Umbilical cord (tissue), 2 donors: Measurements from ENCODE around the gene INSRR. TPM values are rescaled to one million over a fixed set of nuclear protein-coding genes. Genes with fewer than 3 reads are reported as not detected.

Experiments used
- DNase-seq: peaks from one replicate; pipeline ENCODE4 v3.0.0-alpha.2; 2015; ENCODE audit warnings: low spot score
- total RNA-seq: library from RNA; depleted of rRNA; stranded (reverse); fragments of >200 nt; gene quantifications from one replicate; pipeline ENCODE4 v1.2.3, GENCODE V29; 2014; ENCODE audit warnings: low replicate concordance; ENCODE audit not compliant: insufficient read depth

INSRR gene
- total RNA-seq, 1 donor from 2014 or later, result not detected

GRCh38 chr1:156875341-156875615 lies 16.4 kb upstream of the INSRR start:
- DNase-seq, result no peak

DNA sequence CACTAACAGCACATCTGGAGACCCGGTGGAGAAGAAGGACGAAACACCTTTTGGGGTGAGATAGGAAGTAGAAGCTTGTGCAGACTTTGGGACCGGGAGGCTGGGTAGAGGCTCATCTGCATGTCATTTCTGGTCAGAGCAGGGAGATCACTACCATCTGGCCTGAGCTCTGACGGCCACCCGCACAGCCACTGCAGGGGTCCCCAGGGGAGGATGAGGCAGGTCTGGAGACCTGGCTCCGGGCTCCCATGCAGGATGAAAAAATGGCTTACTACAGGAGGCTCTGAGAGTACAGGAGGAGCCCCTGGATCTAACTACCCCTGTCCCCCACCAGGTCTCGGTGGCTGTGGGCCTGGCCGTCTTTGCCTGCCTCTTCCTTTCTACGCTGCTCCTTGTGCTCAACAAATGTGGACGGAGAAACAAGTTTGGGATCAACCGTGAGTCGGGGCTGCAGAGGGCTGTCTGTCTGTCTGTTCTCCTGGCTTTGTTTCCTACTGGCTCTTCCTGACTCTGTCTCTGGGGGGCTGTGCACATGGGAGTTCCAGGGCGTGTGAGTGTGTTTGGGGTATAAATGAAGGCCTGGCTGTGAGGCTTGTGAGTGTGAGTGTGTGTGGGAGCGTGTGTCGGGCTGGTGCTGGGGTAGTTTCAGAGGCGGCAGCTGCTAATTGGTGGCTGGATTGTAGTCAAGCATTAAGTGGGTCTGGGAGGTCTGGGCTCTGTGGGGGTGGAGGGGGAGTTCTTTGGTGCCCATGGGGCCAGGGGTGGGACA lies 15.8 kb upstream of the INSRR start:
- no peak for DNase-seq

DNA sequence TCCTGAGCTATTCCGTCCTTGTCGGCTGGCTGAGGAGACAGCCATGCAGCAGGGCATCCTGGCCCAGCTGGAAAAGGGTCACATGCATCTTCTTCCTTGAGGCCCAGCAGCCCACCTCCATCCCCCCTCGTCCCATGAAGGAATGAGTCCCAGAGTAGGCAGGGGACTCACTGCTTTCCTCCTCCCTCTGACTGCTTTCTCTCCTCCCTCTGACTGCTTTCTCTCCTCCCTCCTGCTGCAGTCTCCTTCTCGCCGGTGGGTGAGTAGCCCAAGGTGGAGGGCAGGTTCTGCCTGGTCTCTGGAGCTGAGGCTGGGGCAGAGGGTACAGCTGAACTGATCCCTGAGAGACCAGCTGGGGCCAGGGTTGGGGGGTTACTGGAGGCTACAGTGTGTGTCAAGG lies 15.2 kb upstream of the INSRR start:
- no peak for DNase-seq

DNA sequence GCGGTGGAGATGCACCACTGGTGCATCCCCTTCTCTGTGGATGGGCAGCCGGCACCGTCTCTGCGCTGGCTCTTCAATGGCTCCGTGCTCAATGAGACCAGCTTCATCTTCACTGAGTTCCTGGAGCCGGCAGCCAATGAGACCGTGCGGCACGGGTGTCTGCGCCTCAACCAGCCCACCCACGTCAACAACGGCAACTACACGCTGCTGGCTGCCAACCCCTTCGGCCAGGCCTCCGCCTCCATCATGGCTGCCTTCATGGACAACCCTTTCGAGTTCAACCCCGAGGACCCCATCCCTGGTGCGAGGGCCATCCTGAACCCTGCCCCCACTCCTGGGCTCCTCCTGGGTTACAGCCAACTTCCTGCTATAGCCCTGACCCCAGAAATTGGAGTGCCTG lies 14.7 kb upstream of the INSRR start:
- no peak for DNase-seq

DNA sequence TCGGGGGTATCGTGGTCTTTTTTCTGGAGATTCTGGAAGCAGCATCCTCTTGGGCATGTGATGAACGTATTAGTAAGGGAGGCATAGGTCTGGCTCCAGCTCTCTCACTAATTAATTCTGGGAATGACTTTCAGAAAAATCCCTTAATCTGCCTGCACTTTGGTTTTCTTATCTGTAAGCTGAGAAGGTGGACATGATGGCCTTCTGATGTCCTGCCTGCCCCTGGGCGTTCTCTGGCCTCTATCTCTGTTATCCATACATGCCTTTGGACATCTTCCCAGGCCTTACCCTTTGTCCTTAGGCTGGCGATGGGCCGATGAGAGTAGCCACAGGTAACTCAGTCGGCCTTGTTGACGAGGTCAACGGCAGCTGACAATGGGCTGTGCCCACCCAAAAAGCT lies 10.5 kb upstream of the INSRR start:
- no peak for DNase-seq

DNA sequence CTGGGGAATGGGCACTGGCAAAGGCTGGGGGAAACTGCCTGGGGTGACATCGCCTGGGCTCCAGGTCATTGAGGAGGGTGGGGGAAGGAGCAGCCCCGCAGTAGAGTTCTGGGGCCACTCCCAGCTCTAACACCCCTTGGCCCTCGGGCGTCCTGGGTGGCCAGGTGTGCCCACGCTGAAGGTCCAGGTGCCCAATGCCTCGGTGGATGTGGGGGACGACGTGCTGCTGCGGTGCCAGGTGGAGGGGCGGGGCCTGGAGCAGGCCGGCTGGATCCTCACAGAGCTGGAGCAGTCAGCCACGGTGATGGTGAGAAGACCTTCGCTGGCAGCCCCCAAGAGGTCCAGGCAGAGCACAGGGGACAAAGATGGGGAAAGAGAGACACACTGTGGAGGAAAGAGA lies 9.4 kb upstream of the INSRR start:
- no peak for DNase-seq

GRCh38 chr1:156866249-156866909 lies 7.5 kb upstream of the INSRR start:
- DNase-seq, result no peak

DNA sequence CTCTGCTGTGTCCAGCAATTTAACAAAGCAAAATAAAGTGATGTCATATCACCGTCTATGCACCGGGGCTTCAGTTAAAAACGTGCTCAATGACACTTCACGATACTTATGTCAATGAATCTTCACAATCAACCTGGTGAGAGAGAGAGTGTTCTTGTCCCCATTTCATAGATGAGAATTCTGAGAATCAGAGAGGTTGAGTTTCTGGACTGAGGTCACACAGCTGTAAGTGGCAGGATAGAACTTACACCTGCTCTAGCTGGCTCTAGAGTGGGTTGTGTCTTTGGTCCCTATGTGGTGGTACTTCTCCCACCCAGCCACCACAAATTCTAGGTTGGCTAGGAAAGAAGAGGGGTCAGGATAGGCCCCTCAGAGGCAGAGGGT lies 6.9 kb upstream of the INSRR start:
- no peak for DNase-seq

- DNase-seq, result no peak
These were observed 6.3 kb upstream of the INSRR start for GRCh38 chr1:156865258-156865657.

DNA sequence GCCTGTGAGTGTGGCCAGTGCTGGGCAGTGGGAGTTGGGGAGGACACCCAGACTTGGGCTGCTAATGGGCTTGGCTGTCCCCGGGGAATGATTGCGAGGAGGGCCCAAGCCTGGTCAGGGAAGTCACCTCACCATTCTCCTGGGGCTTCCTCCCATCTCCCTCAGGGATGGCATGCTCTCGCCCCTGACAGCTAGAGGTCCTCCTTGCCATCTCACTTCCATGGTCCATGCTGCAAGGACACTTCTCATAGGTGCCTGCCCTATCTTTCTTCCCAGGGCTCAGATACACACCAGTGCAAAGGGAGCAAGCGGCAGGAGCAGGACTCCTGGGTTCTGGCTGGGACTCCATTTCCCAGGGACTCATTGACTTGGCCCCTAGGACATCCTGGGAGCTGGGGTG lies 5.9 kb upstream of the INSRR start:
- DNase-seq, result no peak

DNA sequence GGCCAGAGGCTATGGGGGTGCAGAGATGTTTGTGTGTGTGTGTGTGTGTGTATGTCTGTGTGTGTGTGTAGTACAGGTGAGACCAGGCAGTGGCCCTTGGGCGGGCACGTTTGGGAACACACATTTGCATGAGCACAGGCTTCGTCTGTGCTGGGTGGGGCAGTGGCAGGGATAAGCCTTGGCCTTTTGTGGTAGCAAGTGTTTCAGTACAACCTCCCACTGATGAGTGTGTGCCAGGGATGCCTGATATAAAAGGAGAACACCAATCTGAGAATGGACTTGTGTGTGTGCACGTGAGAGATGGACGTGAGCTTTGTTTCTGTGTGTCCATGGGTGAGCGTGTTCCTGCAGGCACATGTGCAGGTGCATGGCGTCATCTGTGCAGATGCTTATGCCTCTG lies 4.7 kb upstream of the INSRR start:
- DNase-seq, result no peak

DNA sequence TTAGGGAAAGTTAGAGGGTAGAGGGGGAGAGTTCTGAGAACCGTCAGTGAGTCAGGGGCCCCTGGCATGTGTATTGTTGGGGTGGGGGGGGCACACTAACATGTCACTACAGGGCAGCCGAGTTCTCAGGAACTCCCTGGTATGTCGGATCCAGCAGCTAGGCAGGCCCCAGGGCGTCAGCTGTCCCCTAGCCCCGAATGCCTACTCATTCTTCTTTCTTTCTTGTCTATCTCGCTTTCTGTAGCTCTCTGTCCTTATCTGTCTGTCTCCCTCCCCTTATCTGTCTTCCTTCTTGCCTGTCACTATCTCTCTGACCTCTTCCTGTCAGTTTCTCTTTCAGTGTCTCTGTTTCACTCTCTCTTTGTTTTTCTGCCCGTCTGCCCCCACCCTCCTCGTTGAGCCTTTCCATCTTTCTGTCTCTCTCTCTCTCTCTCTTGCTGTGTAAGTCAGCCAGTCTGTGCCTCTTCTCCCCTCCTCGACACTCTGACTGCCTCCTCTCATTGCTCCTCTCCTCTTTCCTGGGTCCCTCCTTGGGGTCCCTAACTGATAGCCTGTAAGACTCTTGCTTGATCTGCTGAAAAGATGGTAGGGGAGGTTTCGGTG lies 4.2 kb upstream of the INSRR start:
- peak; percentile 36 for DNase-seq

DNA sequence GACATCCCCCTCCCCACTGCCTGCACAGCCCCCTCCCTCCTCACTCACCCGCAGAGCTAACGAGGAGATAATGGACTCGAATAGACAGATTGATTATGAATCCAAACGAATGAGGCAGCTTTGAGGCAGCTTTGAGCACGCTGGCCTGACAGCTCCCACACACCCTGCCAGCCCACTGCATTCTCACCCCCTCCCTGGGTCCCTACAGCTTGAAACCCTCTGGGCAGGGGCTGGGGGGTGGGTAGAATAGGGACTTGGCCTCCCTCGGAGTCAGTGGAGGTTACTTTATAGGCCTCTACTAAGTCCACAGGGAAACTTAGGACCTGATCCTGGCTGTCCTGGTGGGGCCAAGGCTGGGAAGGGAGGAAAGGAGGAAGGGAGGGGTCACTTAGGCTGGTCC lies 3.7 kb upstream of the INSRR start:
- no peak for DNase-seq

DNA sequence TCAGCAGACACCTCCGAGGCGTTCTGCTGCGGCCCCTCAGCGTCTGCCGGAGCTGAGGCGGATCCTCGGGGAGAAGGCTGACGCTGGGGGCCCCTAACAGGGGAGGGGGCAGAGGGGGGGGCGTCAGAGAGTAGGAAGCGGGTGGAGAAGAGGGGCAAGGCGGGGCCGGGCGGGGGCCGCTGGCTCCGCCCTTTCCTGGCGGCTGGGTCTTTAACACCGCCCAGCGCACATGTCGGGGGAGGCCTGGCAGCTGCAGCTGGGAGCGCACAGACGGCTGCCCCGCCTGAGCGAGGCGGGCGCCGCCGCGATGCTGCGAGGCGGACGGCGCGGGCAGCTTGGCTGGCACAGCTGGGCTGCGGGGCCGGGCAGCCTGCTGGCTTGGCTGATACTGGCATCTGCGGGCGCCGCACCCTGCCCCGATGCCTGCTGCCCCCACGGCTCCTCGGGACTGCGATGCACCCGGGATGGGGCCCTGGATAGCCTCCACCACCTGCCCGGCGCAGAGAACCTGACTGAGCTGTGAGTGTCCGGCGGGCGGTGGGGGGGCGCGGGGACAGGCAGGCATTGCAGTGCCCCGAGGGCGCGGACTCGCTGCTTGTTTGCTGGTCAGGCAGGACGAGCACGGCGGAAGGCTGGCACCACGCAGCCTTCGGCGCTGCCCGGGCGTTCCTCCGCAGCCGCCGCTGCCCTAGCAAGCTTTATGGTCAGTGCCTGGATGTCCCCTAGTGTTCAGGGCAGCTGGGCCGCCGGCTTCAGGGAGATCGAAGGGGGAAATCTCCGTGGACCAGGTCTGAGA lies 1.9 kb upstream of the INSRR start, which contains the start of gene NTRK1:
NTRK1 (plus strand) TSS at position 238 of the 796 bp plus-strand sequence; CDS start at position 308, 70 bp downstream.
- DNase-seq, result peak; percentile 60

- peak; percentile 49 for DNase-seq
These were observed 1.3 kb upstream of the INSRR start for GRCh38 chr1:156860113-156860627.

GRCh38 chr1:156859523-156860112 lies 701 bp upstream of the INSRR start:
- peak; percentile 13 for DNase-seq

DNA sequence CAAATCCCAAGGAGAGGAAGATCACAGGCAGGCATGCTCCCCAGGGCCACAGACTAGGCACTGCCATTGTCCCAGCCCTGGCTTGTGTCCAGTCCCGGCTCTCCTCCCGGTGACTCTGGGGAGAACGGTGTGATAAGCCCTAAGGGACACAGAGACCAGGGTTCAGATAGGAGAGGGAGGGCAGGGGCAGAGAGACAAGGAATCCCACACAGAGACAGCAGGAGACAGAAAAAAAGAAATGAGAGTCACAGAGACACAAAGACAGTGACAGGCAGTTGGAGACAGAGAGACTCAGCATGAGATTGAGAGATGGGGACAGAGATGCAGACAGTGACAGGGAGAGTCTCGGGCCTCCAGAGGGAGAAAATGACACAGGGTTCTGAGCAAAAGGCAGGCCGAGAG lies 361 bp downstream of the INSRR start:
- no peak for DNase-seq

- no peak for DNase-seq
These were observed 1.4 kb downstream of the INSRR start for GRCh38 chr1:156857532-156857931.

- DNase-seq, result no peak
These were observed 2.6 kb downstream of the INSRR start for GRCh38 chr1:156856282-156856785.

DNA sequence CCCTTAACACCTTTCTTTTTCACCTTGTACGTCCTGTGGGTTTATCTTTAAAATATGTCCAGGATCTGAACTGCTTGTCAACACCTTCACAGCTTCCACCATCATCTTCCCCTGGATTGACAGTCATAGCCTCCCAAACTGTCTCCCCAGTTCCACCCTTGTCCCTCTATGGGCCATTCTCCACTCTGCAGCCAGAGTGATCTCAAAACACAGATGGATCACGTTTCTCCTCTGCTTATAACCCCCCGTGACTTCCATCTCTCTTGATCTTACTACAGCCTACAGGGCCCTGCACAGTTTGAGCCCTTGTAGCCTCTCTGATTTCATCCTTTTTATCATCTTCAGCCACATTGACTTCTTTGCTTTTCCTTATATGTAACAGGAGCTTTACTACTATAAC lies 4.3 kb downstream of the INSRR start:
- DNase-seq, result no peak

- DNase-seq, result no peak
These were observed 5.2 kb downstream of the INSRR start for GRCh38 chr1:156853761-156854160.
